NCI-H510A (cell line): ENCODE data around the gene CLEC2L.

Experiments
- DNase-seq: peaks from one replicate; lab custom pipeline; 2025; lab: John Stamatoyannopoulos, UW

The CLEC2L gene

DNA sequence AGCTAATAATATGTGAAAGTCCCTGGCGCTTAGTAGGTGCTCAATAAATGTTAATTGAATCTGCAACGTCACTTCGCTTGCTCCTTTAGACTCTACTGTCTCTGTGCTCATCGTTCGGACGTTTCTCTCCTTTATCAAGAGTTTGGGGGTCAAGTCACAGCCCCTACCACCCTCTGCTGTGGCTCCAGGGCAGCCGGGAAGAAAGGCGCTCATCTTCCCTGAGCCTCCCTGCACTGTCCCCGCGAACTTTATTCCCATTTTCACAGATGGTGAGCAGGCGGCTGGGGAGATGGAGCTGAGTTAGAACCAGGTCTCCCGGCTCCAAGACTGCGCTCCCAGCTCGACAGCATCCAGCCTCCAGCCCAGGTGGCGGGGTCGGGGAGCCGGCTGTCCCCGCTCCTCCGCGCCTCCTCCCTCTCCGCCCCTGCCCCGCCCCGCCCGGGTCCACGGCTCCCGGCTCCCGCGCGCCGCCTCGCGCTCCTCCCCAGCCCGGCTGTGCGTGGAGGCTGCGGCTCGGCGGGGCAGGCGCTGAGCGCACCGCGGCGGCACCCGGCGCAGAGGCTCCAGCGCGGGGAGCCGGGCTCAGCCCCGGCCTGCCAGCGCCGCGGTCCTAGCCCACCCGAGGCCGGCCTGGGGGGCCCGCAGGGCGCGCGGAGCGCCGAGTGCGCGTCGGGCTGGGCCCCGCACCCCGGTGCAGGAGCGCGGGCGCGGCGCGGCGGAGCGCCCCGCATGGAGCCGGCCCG is at the start of gene CLEC2L:
TSS of gene CLEC2L (plus strand) at position 487 of the 743 bp plus-strand sequence. CDS start at position 730, 243 bp downstream.
- no peak for DNase-seq

DNA sequence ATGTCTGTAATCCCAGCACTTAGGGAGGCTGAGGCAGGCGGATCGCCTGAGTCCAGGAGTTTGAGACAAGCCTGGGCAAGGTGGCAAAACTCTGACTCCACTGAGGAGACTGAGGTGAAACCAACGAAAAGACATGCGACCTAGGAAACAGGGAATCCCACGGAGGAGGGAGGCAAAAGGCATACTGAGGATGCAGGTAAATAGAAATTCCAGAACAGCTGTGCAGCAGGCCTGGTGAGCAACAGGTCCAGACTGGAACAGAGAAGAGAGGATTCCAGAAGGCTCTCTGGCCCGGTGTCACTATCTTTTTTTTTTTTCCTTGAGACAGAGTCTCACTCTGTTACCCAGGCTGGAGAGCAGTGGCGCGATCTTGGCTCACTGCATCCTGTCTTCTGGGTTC is 47.3 kb upstream of the CLEC2L start:
- DNase-seq = no peak

DNA sequence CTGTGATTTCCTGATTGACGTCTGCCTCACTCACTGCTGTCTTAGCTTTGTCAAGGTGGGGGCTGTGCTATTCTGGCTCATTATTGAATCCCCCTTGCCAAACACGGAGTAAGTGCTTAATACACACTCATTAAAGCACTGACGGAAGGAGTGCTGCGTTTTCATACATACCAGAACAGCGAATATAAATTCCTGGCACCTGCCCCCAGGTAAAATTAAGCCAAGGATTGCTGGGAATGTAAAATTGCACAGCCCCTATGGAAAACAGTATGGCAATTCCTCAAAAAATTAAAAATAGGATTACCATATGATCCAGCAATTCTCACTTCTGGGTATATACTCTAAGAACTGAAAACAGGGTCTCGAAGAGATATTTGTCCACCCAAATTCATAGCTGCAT is 46.6 kb upstream of the CLEC2L start:
- no peak for DNase-seq

DNA sequence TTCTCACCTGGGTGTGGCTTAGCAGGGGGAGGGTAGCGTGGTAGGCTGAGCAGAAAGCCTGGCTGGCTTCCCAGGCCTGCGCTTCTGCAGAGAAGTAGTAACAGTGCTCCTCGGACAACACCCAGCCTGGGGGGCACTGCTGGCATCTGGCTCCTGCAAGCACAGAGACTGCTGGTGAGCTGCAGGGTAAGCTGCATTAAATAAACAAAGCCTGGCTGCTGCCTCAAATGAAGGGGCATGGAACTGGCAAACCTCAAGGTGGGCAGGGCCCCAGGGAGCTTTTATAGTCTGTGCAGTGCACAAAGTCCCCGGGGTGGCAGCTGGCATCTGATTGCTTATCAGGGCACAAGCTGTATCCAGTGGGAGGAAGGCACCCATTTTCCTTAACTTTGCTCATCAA is 43.9 kb upstream of the CLEC2L start:
- no peak for DNase-seq

DNA sequence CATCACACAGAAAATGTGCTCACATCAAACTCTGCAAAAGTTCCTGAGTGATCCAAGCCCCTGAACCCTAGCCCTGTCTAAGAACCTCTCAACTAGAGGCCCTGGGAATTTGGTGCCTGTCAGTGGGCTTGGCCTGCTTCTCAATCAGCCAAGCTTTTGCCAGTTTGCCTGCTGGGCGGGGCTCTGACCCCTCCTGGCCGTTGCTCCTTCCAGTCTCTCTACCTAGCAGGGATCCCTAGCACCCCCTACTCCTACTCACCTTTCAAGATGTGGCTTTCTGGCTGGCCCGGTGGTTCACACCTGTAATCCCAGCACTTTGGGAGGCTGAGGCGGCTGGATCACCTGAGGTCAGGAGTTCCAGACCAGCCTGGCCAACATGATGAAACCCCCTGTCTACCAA is 42.1 kb upstream of the CLEC2L start:
- no peak for DNase-seq

DNA sequence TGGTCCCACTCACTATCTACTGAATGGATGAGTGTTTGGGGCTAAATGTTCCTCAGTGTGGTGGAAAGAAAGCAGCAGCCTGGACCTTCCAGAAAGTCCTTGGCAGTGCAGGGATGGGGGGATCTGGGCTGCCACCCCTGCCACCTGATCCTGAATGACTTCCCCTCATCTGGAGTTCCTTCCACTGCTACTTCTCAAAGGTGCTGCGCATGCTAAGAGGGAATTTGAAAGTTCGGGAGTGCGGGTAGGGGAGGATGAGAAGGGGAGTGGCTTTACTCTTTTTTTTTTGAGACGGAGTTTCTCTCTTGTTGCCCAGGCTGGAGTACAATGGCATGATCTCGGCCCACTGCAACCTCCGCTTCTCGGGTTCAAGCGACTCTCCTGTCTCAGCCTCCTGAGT is 41.4 kb upstream of the CLEC2L start:
- DNase-seq = no peak

DNA sequence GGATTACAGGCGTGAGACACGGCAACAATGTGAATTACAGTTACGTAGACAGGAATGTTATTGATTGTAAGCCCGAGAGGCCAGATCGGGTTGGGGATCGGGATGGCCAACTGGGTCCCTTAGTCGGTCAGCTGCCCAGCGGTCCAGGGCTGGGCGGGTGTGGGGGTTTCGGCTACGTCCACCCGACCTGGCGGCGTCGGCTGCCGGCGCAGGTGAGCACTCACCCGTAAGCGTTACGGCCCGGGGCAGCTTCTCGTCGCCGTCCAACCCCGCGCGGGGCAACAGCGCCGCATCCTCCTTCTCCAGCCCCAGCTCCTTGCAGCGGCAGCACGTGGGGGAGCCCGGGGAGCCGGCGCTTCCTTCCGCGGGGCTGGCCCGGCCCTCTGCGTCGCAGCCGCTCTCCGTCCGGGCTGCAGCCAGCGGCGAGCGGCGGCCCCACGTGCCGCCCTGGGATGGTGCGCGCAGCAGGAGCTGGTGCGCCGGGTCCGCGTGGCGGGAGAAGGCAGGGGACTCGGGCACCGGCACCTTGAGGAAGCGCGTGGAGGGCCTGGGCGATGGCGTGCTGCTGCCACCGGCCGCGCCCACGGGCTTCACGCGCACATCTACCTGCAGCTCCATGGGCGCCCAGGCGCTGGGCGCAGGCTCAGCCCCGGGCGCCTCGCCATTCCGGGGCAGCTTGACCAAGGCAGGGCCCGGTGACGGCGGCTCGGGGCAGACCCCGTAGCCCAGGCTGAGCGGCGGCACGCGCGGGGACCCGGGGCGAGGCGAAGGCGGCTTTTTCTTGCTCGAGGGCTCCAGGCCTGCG is 40.6 kb upstream of the CLEC2L start:
- DNase-seq = no peak

DNA sequence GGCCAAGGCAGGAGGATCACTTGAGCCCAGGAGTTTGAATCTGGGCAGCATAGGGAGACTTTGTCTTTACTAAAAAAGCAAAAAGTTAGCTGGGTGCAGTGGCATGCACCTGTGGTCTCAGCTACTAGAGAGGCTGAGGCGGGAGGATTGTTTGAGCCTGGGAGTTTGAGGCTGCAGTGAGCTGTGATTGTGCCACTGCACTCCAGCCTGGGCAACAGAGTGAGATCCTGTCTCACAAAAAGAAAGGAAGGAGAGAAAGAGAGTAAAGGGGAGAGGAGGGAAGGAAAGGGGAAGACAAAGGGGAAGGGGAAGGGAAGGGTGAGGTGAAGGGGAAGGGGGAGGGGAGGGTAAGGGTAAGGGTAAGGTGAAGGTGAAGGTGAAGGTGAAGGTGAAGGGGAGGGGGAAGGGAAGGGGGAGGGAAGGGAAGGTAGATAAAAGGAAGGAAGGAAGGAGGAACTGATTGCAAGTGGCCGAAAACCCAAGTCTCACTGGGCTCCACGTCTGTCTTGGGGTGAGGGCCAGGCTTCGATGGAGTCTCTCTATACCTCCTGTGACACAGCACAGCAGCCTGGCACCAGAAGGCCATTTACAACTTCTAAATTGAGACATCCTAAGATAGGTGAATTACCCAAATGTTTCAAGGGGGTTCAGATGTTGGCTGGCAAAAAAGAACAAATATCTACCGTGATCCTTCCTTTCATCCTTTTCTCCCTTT is 36.0 kb upstream of the CLEC2L start:
- no peak for DNase-seq

DNA sequence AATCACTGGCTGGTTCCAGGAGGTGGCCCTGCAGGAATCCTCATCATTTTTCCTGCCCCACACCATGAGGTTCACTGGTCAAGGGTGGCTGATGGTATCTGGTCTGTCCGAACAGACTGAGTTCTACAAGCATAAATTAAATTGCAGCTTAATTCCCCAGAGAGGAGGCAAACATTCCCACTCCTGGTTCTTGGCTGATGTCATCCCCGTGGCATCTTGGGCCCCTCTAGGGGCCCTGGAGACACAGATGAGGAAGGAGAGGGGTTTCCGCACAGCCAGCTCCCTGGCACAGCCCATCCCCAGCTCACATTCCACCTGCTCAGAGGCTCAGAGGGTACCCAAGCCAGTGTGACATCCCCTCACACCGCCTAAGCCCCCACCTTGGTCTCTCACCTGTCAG is 34.7 kb upstream of the CLEC2L start:
- DNase-seq = no peak

DNA sequence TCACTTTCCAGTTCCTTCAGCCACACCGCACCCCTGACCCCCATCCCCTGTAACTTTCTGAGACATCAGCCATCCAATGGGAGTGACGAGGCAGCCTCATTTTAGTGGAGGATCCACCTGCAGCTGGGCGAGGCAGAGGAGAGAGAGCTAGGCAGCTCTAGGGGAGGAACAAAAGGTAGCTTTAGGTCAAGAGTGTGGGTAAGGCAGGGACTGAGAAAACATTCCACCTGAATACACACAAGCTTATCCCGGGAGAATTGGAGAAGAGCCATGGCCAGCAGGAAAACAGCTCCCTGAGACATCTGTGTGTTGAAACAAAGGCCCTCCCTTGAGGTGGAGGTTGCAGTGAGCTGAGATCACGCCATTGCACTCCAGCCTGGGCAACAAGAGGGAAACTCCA is 33.4 kb upstream of the CLEC2L start:
- DNase-seq = no peak

DNA sequence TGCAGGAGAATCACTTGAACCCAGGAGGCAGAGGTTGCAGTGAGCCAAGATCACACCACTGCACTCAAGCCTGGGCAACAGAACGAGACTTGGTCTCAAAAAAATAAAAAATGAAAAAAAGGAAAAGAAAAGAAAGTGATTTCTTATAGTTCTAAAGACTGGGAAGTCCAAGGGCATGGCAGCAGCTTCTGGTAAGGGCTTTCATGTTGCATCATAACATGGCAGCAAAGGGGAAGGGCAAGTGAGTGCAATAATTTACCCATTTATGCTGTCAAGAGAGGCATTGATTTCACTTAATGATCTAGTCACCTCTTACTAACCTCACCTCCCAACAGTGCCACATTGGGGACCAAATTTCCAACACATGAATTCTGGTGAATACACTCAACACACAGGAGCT is 31.2 kb upstream of the CLEC2L start:
- no peak for DNase-seq

DNA sequence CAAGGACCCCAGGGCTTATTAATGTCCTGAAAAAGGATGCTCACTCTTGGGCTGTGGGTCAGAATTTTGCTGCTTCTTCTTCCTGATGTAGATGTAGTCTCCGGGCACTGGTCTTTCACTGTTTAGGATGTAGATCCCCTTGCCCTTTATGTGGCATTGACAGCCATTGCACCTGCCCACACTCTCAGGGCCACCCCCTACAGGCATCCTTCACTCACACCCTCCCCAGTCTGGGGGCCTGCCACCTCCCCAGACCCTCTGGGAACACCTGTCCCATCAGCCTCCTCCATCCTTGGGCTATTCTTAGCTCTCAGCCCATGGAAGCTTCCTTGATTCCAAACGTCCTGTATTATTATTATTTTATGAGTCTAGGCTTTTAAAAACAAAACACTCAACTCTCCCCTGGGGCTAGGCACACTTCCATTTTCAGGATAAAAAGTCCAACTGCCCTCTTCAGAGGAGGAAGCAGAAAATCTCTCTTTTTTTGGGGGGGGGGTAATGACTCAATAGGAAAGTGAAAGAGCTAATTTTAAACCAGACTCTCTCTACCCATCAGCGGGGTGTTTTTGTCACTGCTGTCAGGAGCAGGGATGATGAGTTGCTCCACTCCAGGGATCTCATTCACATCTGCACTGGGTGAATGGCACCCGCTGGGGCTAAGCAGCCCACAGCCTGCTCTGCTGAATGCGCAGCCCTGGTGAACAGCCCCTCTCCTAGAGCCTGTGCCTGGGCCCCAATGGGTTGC is 28.5 kb upstream of the CLEC2L start:
- DNase-seq = no peak

DNA sequence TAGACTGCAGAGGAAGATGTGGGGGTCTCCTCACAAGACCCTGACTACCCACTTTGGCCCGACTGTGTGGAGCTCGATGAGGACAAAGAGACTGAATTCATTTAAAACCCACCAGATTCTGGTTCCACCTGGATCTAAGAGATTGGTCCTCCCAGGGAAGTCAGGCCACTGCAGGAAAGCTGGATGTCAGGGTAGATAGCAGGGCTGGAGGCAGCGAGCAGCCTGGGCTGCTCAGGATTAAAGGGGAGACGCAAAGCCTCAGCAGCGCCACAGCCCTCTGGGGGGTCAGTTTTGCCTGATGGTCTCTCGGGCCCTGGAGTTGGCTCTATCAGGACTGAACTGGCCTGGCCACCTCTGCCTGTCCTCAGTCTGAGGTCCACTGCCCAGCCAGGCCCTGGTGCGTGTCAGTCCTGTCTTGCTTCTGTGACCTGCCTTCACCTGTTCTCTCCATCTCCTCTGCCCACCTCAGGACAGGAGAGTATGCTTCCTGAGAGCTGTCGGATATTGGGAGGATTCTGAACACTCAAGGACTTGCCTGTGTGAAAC is 27.8 kb upstream of the CLEC2L start:
- DNase-seq = no peak

DNA sequence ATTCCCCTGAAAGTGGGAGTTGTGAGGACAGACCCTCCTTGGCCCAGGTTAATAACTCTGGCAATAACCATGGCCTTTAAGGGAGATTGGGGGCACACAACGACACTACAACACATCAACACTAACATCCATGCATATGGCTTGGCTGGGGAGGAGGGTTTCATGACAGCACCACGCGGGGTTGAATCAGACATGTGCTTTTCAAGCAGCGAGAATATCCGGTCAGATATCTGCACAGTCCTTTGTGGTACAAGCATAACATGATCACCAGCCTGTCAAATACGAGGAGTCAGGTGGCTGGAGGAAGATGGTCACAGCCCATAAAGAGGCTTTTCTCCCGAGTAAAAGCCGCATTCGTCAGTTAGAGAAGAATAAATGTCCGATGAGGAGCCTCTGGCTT is 27.0 kb upstream of the CLEC2L start:
- no peak for DNase-seq

DNA sequence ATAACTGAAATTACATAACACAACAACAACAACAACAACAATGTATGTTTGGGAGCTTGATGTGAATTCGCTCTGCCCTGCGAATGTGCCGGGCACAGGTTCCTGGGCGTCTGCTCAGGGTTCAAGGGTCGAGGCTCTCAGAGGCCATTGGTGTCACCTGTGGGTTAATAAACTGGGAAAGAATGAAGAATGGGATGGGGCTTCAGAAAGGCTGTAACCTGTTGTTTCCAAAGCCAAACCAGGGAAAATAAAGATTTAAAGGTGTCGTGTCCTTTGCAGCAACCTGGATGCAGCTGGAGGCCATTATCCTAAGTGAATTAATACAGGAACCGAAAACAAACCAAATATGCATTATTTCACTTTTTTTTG is 22.7 kb upstream of the CLEC2L start:
- DNase-seq = no peak

DNA sequence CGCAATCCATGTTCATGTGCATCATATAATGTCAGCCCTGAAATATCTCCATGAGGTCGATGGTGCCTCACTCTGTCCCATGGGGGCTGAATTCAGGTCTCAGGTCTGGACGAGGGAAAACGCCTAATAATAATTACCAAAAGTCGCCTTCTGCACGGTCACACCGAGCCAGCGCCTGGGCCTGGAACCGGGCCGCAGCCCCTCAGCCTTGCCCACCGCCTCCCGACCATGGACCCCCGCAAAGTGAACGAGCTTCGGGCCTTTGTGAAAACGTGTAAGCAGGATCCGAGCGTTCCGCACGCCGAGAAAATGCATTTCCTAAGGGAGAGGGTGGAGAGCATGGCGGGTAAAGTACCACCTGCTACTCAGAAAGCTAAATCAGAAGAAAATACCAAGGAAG is 21.3 kb upstream of the CLEC2L start:
- no peak for DNase-seq

DNA sequence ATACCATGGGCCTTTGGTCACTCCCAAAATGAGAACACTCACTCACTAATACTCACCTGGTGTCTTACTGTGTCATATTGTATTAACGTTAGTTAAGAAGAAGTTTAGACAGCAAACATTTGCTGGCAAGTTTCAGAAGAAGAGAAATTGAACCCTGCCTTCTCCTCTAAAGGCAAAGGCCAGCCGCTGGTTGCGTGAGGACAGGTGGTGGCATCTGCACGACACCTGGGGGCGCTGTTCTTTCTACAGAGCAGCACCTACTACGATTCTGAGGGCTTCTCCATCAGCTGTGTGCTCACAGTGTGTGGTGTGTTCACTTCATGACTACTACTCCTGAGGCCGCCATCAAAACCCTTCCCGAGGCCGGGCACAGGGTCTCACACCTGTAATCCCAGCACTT is 17.9 kb upstream of the CLEC2L start:
- DNase-seq = no peak

DNA sequence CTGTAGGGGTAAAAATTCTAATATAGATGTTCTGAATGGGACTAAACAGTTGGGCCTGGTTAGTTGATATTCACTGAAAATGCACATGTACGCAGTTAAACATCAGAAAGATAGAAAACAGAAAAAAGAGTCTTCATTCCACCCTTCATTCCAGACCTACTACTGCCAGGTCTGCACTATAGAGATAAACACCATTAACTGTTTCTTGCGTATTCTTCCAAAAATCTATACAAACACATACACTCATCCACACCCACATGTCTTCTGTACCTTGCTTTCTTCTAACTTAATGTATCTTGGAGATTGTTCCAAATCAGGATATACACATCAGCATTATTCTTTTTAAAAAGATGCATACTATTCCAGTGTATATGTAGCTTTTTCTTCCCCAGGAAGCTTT is 13.9 kb upstream of the CLEC2L start:
- no peak for DNase-seq

DNA sequence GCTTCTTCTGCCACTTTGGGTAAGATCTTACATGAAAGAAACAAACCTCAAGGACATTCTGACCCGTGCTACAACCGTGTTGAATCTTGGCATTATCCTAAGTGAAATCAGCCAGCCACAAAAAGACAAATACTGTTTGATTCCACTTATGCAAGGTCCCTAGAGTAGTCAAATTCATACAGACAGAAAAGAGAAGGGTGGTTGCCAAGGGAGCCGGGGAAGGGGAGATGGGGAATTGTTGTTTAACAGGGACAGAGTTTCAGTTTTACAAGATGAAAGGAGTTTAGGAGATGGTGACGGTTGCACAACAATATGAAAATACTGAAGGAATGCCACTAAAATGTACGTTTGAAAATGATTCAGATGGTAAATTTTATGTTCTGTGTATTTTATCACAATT is 12.2 kb upstream of the CLEC2L start:
- no peak for DNase-seq

DNA sequence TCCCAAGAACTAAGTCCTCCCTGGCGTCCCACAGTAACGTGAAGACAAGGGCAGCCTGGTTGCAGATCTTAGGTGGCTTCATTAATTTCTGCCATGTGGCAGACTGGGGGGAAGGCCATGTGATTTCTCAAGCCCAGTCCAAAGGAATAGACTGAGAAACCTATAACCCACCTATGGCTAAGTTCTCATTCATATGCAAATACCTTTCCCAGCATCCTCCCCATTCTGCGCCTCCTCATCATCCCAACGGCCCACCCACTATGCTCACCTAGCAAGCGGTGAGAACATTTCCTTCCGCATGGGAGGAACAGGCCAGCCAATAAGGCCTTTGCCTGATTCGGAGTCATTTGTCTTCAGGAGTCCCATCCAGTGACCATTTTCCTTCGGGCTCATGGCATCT is 8.2 kb upstream of the CLEC2L start:
- DNase-seq = no peak

DNA sequence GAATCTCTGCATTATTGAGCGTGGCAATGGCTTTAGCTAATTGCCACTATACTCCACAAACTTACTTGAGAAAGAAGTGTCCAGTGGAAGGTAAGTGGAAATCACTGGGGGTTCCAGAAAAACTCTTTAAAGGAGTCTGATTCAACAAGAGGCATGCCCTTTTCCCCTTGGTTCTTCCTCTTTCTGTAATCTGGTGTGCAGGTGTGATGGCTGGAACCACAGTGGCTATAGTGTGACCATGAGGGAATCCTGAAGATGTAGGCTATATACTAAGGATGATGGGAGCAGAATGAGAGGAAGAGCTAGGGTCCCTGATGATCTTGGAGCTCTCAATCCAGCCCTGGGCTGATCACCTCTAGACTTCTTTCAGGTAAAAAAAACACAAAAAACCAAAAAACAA is 2.0 kb upstream of the CLEC2L start:
- DNase-seq = no peak

DNA sequence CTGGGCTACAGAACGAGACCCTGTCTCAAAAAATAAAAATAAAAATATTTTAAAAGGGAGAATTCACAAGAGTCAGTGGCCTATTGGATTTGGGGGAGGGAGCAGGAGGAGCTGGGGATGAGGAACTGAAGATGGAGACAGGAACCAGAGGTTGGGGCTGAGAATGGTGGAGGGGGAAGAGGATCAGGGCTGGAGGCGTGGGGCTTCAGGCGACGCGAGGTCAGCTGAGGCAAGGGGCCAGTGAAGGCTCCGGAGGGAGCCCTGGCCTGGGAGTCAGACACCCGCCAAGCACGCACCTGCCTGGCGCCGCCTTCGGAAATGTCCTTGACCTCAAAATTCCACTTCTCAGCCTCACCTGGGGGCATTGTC is 671 bp upstream of the CLEC2L start:
- DNase-seq = no peak
